Lower lobe of right lung (tissue), 2 donors: ENCODE measurements around the gene INPP5E. TPM values are rescaled to one million over a fixed set of nuclear protein-coding genes. Genes with fewer than 3 reads are reported as not detected.

Experiments used
- ATAC-seq, 2 donors: fragments of 200-7000 bp; cut with Tn5 transposase; one replicate each; pipeline ENCODE4 v1.9.1; 2020 to 2022; ENCODE audit warnings: mild to moderate bottlenecking in 2 of 2, moderate library complexity in 2 of 2
- DNase-seq: peaks from one replicate; pipeline ENCODE4 v3.0.0-alpha.2; 2020
- H3K27ac ChIP-seq: fragments of 200-600 bp; one replicate; pipeline ENCODE4 v1.8.0; 2022
- H3K27me3 ChIP-seq: fragments of 200-600 bp; one replicate; pipeline ENCODE4 v1.8.0; 2022; ENCODE audit warnings: low read depth
- H3K36me3 ChIP-seq: fragments of 200-600 bp; one replicate; pipeline ENCODE4 v1.8.0; 2022; ENCODE audit warnings: mild to moderate bottlenecking
- H3K4me1 ChIP-seq: fragments of 200-600 bp; one replicate; pipeline ENCODE4 v1.8.0; 2022
- H3K4me3 ChIP-seq: fragments of 200-600 bp; one replicate; pipeline ENCODE4 v1.8.0; 2022; ENCODE audit warnings: mild to moderate bottlenecking
- H3K9me3 ChIP-seq: fragments of 200-600 bp; one replicate; pipeline ENCODE4 v1.8.0; 2022
- intact Hi-C: fragments of 100-400 bp; cut with DNase I; formaldehyde crosslinking; loops from one replicate; pipeline ENCODE4 v1.11.0; 2022
- total RNA-seq: library from RNA; stranded (reverse); fragmentation: NEBNext Ultra II Directional; extraction: Animal tissue kit (Norgen Biotek cat#: 25700); gene quantifications from one replicate; pipeline ENCODE4 v1.2.1, GENCODE V29; 2021
- TF ChIP-seq, protein P1 (sequence below): fragments of 200-600 bp; IDR thresholded peaks from one replicate; pipeline ENCODE4 v1.8.0; 2022; ENCODE audit warnings: antibody characterized with exemption, mild to moderate bottlenecking
- donor health status: DM: no; HTN: yes; CAD: no; lungs with severe emphysema.

INPP5E gene
- total RNA-seq, 1 donor from 2014 or later, result 13.8 TPM

DNA sequence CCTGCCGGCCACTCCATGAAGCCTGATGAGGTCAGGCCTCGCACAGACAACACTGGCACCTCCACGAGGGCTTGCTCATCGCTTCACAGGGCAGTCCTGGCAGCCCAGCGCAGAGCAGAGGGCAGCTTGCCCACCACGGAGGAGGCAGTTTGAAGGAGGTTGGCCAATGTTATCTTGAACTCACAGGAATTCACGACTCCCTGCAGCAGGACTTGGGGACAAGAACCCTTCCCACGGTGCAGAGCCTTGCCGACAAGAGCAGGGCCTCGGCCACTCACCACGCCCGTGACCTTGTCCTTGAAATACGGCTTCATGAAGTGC is 44.7 kb downstream of the INPP5E start:
- ATAC-seq (no peak), DNase-seq (no peak)
- Histone ChIP-seq H3K4me3 (no peak overlapping the region), H3K36me3 (peaks cover 78% of the 10 kb centered on the region), H3K27ac (no peak overlapping the region), H3K27me3 (no peaks in the 10 kb centered on the region), H3K9me3 (no peaks in the 10 kb centered on the region), H3K4me1 (peaks cover 14% of the 10 kb centered on the region)
- TF ChIP-seq, protein P1, sequence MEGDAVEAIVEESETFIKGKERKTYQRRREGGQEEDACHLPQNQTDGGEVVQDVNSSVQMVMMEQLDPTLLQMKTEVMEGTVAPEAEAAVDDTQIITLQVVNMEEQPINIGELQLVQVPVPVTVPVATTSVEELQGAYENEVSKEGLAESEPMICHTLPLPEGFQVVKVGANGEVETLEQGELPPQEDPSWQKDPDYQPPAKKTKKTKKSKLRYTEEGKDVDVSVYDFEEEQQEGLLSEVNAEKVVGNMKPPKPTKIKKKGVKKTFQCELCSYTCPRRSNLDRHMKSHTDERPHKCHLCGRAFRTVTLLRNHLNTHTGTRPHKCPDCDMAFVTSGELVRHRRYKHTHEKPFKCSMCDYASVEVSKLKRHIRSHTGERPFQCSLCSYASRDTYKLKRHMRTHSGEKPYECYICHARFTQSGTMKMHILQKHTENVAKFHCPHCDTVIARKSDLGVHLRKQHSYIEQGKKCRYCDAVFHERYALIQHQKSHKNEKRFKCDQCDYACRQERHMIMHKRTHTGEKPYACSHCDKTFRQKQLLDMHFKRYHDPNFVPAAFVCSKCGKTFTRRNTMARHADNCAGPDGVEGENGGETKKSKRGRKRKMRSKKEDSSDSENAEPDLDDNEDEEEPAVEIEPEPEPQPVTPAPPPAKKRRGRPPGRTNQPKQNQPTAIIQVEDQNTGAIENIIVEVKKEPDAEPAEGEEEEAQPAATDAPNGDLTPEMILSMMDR, result no peak
- intact Hi-C loops, result no loop called here

DNA sequence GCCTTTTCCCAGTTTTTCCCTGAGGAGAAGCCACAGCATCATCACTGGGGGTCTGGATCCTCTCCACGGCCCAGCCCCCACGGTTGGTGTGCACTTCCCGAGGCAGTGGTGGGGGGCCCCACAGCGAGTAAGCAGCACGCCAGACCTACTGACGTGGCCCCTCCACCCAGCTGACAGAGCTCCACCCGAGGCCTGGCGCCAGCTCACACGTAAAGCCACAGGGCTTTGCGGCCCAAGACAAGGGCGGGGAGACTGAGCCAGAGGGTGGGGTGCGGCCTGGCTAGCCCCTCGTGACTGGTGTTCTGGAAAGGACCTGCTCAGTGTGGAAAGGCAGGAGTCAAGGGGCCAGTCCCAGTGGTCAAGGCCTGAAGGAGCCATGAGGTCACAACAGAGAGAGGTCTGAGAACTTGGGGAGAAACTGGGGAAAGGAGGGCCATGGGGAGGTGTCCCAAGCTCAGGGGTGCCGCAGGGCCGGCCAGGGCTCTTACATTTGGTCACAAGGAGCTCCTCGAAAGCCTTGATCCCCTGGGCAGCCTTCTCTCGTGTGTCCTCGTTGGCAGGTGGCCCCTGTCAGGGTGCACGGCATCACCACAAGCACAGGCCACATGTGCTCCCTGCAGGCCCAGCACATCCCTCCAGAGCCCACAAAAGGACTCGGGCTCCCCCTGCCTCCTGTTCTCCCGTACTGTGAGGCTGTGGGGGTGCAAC is 45.2 kb downstream of the INPP5E start:
- peaks cover 13% of the 10 kb centered on the region for H3K4me1 ChIP-seq
- H3K36me3 ChIP-seq, result peaks cover 83% of the 10 kb centered on the region
- peak in 1 of 2 donors; percentile 8 for ATAC-seq
- no peak for DNase-seq
- H3K27ac ChIP-seq, result no peak overlapping the region
- intact Hi-C loops, result no loop called here
- H3K4me3 ChIP-seq, result no peak overlapping the region
- H3K9me3 ChIP-seq, result no peaks in the 10 kb centered on the region
- TF ChIP-seq, protein P1, result no peak
- H3K27me3 ChIP-seq, result no peaks in the 10 kb centered on the region

DNA sequence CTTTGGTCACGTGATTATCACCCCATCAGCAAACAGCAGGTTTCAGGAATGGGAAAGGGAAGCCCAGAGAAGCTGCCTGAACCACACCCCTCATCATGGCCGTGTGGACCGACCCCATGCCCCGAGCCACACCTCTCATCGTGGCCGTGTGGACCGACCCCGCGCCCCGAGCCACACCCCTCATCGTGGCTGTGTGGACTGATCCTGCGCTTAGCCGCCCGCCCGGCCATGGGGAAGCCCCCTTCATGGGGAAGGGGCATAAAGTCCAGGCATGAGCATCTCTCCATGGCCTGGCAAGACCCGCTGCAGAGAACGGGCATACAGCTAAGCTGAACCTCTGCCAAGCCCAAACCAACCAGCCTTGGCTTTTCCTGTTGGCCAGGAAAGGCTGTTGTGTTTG is 46.1 kb downstream of the INPP5E start:
- Histone ChIP-seq H3K9me3 (no peaks in the 10 kb centered on the region), H3K27me3 (no peaks in the 10 kb centered on the region), H3K27ac (no peak overlapping the region), H3K4me1 (peaks cover 4% of the 10 kb centered on the region), H3K36me3 (peaks cover 88% of the 10 kb centered on the region), H3K4me3 (no peak overlapping the region)
- no peak for DNase-seq
- intact Hi-C loops, result no loop called here
- TF ChIP-seq, protein P1, result no peak
- ATAC-seq, result no peak

DNA sequence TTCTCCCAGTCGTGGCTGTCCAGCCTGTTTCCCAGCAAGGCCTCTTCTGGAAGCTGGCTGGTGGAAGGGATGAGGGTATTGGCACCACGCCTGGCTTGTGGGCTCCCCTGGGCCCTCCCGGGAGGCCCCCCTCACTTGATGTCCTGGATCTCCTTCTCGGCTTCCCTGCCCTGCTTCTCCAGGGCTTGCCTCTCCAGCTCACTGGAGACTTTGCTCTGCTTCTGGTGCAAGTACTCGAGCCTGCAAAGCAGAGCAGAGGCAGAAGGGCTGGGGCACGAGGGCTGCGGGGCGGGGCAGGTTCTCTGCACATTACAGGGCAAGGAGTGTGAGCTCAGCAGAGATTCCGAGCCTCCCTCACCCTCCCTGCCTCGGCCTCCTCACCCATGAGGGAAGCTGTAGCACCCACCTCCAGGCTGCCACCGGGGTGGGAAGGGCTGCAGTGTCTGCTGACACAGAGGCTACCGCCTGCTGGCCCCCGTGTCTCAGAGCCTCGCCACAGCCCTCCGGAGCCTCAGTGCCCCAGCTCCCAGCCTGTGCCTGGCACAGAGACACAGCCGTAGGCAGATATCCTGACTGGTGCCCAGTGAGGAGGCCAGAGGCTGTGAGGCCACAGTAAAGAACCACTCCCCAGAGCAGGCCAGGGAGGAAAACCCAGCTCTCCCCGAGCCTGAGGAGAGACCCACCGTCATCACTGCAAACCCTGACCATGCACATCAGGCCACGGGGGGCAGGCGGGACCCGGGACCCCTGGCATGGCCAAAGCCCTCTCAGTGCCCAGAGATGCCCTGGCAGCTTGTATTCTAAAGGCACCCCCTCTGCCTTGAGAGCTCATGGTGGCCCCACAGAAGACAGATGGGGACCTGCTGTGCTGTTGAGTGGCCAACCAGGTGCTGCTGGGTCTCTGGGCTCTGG is 46.9 kb downstream of the INPP5E start:
- TF ChIP-seq, protein P1, result no peak
- ATAC-seq (no peak), DNase-seq (no peak)
- Histone ChIP-seq H3K9me3 (no peaks in the 10 kb centered on the region), H3K27me3 (no peaks in the 10 kb centered on the region), H3K4me1 (no peaks in the 10 kb centered on the region), H3K36me3 (peaks cover 91% of the 10 kb centered on the region), H3K27ac (no peak overlapping the region), H3K4me3 (no peak overlapping the region)
- intact Hi-C loops, result no loop called here

DNA sequence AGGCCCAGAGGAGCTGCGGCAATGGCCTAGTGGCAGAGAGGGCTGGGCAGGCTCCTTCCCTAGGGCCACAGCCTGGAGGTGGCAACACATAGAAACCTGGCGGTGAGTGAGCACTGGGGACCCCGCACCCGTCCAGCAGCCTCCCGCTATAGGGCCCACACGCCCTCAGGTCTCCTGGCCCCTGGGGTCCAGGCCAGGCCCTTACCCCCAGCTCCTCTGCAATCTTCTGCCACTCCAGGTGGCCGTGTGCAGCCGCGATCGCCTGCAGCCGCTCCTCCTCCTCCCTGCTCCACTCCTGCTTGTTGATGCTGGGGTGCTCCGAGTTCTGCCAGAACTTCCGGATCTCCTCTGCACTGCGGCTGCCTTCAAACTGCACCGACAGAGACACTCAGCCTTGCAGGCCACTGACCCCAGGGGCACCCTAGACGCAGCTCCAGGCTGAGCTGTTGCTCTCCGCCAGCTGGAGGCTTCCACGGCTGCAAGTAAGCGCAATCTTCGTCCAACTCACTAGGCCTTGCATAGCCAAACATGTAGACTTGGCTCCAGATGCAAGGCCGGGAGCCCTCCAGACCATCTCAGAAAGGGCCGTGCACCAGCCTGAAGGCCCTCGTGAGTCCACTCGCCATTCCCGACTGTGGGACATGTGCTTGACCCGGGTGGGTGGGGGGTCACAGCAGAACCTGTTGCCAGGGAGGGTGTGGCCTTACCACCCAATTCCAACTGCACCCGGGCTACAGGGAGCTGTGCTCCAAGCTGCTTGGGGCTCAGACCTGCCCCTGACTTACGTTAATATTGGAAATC is 47.7 kb downstream of the INPP5E start:
- Histone ChIP-seq H3K9me3 (no peaks in the 10 kb centered on the region), H3K36me3 (peaks cover 95% of the 10 kb centered on the region), H3K27me3 (no peaks in the 10 kb centered on the region), H3K4me1 (no peaks in the 10 kb centered on the region), H3K27ac (no peak overlapping the region), H3K4me3 (no peak overlapping the region)
- no peak for DNase-seq
- intact Hi-C loops, result no loop called here
- TF ChIP-seq, protein P1, result no peak
- no peak for ATAC-seq
